SK-N-SH (cell line): ENCODE data around the gene ZNF148. TPM values are rescaled to one million over a fixed set of nuclear protein-coding genes. Genes with fewer than 3 reads are reported as not detected.
"Not testable (repeated sequence)": the region's sequence is repeated elsewhere in the genome, so short reads cannot be mapped to it uniquely, and the experiment has no call there.

Experiments used
- CTCF ChIA-PET: fragments of 300-600, 350-600 bp; formaldehyde crosslinking; extraction: SDS; loops from one replicate; lab custom pipeline; 2021; lab: Yijun Ruan, JAX
- POLR2A ChIA-PET: fragments of 350-600 bp; sonication (Branson Sonifier 250); formaldehyde crosslinking; extraction: SDS; loops from one replicate; lab custom pipeline; 2020; ENCODE audit warnings: antibody characterized with exemption, inconsistent platforms; lab: Yijun Ruan, JAX
- DNase-seq: peaks from one replicate; pipeline ENCODE4 v3.0.0; 2012
- H2AFZ ChIP-seq: fragments of 200-600 bp; sonication (generic); 2 replicates; pipeline ENCODE4 v1.8.1; 2016; ENCODE audit warnings: antibody characterized with exemption, mild to moderate bottlenecking, low read depth
- H3F3A ChIP-seq: fragments of 200-600 bp; sonication (generic); replicated peaks from 2 replicates; pipeline ENCODE3; 2016; ENCODE audit warnings: antibody characterized with exemption, mild to moderate bottlenecking; ENCODE audit not compliant: insufficient read depth
- H3K27ac ChIP-seq, 2 experiments: fragments of 200-500 bp in 1 of 2; fragments of 200-600 bp in 1 of 2; sonication (Bioruptor generic) in 1 of 2; sonication (generic), shearing (Covaris generic) in 1 of 2; 2 replicates each; pipeline versions ENCODE4 v1.5.1 to v1.6.1; 2014 to 2016; ENCODE audit warnings: low read depth in 2 of 2, inconsistent platforms in 1 of 2, low read length in 1 of 2, mild to moderate bottlenecking in 1 of 2, mixed read lengths in 1 of 2
- H3K27me3 ChIP-seq: fragments of 200-600 bp; sonication (generic), shearing (Covaris generic); 2 replicates; pipeline ENCODE4 v1.6.1; 2016; ENCODE audit warnings: mixed run types; ENCODE audit not compliant: insufficient read depth
- H3K36me3 ChIP-seq, 2 experiments: fragments of 200-500 bp in 1 of 2; fragments of 200-600 bp in 1 of 2; sonication (Bioruptor generic) in 1 of 2; sonication (generic) in 1 of 2; replicated peaks in 1 of 2; 2 replicates each; pipeline versions ENCODE3 to v1.5.1; 2014 to 2016; ENCODE audit warnings: low read length in 1 of 2, mild to moderate bottlenecking in 1 of 2; ENCODE audit not compliant: insufficient read depth in 2 of 2, control insufficient read depth in 1 of 2
- H3K4me1 ChIP-seq, 2 experiments: fragments of 200-500 bp in 1 of 2; fragments of 200-600 bp in 1 of 2; sonication (Bioruptor generic) in 1 of 2; sonication (generic), shearing (Covaris generic) in 1 of 2; 2 replicates each; pipeline versions ENCODE4 v1.5.1 to v1.6.1; 2014 to 2016; ENCODE audit warnings: low read depth in 1 of 2, low read length in 1 of 2, mixed run types in 1 of 2; ENCODE audit not compliant: insufficient read depth in 2 of 2, control insufficient read depth in 1 of 2
- H3K4me2 ChIP-seq: fragments of 200-600 bp; sonication (generic), shearing (Covaris generic); 2 replicates; pipeline ENCODE4 v1.6.1; 2017; ENCODE audit warnings: mixed run types
- H3K4me3 ChIP-seq, 2 experiments: fragments of 200-500 bp in 1 of 2; fragments of 200-600 bp in 1 of 2; sonication (Bioruptor generic) in 1 of 2; sonication (generic), shearing (Covaris generic) in 1 of 2; 2 replicates each; pipeline versions ENCODE4 v1.5.1 to v1.8.1; 2014 to 2016; ENCODE audit warnings: low read depth in 2 of 2, inconsistent platforms in 1 of 2, low read length in 1 of 2, mild to moderate bottlenecking in 1 of 2, mixed read lengths in 1 of 2, moderate library complexity in 1 of 2
- H3K79me2 ChIP-seq: fragments of 200-600 bp; sonication (generic); 2 replicates; pipeline ENCODE4 v1.8.1; 2017; ENCODE audit warnings: mild to moderate bottlenecking; ENCODE audit not compliant: insufficient read depth
- H3K9ac ChIP-seq: fragments of 200-600 bp; sonication (generic); 2 replicates; pipeline ENCODE4 v1.6.1; 2017; ENCODE audit warnings: mixed run types
- H3K9me2 ChIP-seq: fragments of 200-600 bp; sonication (generic); 2 replicates; pipeline ENCODE4 v1.6.1; 2017; ENCODE audit warnings: mixed run types
- H3K9me3 ChIP-seq: fragments of 200-600 bp; sonication (generic); 2 replicates; pipeline ENCODE4 v1.6.1; 2017; ENCODE audit warnings: mixed run types, mild to moderate bottlenecking, moderate library complexity
- H4K20me1 ChIP-seq: fragments of 200-600 bp; sonication (generic); 2 replicates; pipeline ENCODE4 v1.6.1; 2017; ENCODE audit warnings: mild to moderate bottlenecking, mixed run types; ENCODE audit not compliant: insufficient read depth
- CTCF ChIP-seq: fragments of 200-600 bp; sonication (generic); IDR thresholded peaks from 2 replicates; pipeline ENCODE4 v1.6.1; 2017; ENCODE audit warnings: antibody characterized with exemption, mild to moderate bottlenecking, moderate library complexity
- ELF1 ChIP-seq: IDR thresholded peaks from 2 replicates; pipeline ENCODE4 v1.4.0; 2012
- GABPA ChIP-seq: IDR thresholded peaks from 2 replicates; pipeline ENCODE4 v1.4.0; 2012; ENCODE audit warnings: low read depth, mild to moderate bottlenecking
- GATA2 ChIP-seq: sonication (generic); formaldehyde crosslinking; IDR thresholded peaks from 2 replicates; pipeline ENCODE4 v1.5.0; 2020; ENCODE audit warnings: mild to moderate bottlenecking, missing genetic modification reagents
- IRF3 ChIP-seq: fragments of 150-350 bp; IDR thresholded peaks from 2 replicates; pipeline ENCODE4 v1.6.1; 2016; ENCODE audit warnings: mild to moderate bottlenecking, low read depth, low read length
- MAX ChIP-seq: IDR thresholded peaks from 2 replicates; pipeline ENCODE4 v1.4.0; 2012; ENCODE audit warnings: low read depth
- MEF2A ChIP-seq: IDR thresholded peaks from 2 replicates; pipeline ENCODE4 v1.4.0; 2012; ENCODE audit warnings: low read depth, borderline replicate concordance
- MXI1 ChIP-seq: IDR thresholded peaks from 2 replicates; pipeline ENCODE4 v1.6.1; 2012; ENCODE audit warnings: mild to moderate bottlenecking, low read depth, low read length, improper control_type of control experiment
- PBX3 ChIP-seq: IDR thresholded peaks from 2 replicates; pipeline ENCODE4; 2012
- POLR2AphosphoS5 ChIP-seq: IDR thresholded peaks from 2 replicates; pipeline ENCODE4 v1.6.1; 2012; ENCODE audit warnings: low read depth, low read length
- RCOR1 ChIP-seq: fragments of 150-350 bp; IDR thresholded peaks from 2 replicates; pipeline ENCODE4 v1.6.1; 2017; ENCODE audit warnings: antibody characterized with exemption, low read length
- REST ChIP-seq: IDR thresholded peaks from 2 replicates; pipeline ENCODE4 v1.6.1; 2012; ENCODE audit warnings: mild to moderate bottlenecking, low read depth, low read length, moderate library complexity
- RXRA ChIP-seq: IDR thresholded peaks from 2 replicates; pipeline ENCODE4 v1.4.0; 2012; ENCODE audit warnings: low read depth, mild to moderate bottlenecking, borderline replicate concordance
- SIN3A ChIP-seq: IDR thresholded peaks from 2 replicates; pipeline ENCODE4 v1.6.1; 2012; ENCODE audit warnings: low read depth, mild to moderate bottlenecking, low read length, moderate library complexity, borderline replicate concordance
- TCF12 ChIP-seq: IDR thresholded peaks from 2 replicates; pipeline ENCODE4 v1.4.0; 2012
- USF1 ChIP-seq: IDR thresholded peaks from 2 replicates; pipeline ENCODE4 v1.4.0; 2012; ENCODE audit warnings: low read depth, borderline replicate concordance
- USF2 ChIP-seq: fragments of 150-350 bp; IDR thresholded peaks from 2 replicates; pipeline ENCODE4 v1.6.1; 2017; ENCODE audit warnings: antibody characterized with exemption, low read length, low read depth, borderline replicate concordance
- YY1 ChIP-seq: IDR thresholded peaks from 2 replicates; pipeline ENCODE4 v1.4.0; 2012; ENCODE audit warnings: low read depth, mild to moderate bottlenecking
- ZBTB33 ChIP-seq: IDR thresholded peaks from 2 replicates; pipeline ENCODE4 v1.4.0; 2012; ENCODE audit warnings: low read depth, borderline replicate concordance
- WGBS: methylation state at CpG from one replicate; pipeline ENCODE4 v1.1.6; 2017; ENCODE audit warnings: low lambda C conversion rate; 5-methylcytosine and 5-hydroxymethylcytosine counted together
- polyA plus RNA-seq, 3 experiments: library from polyadenylated mRNA; depleted of rRNA; stranded (reverse); fragments of >200 nt; gene quantifications; 2 replicates each; pipeline ENCODE4 v1.2.3, GENCODE V29; 2012

The ZNF148 gene
- polyA plus RNA-seq, 1 of the 3 experiments (the other 2 are of a cell fraction), result 5.1 TPM

GRCh38 chr3:125406070-125406469 is 30.9 kb upstream of the ZNF148 start:
- no peak for DNase-seq
- no peak overlapping the region for H2AFZ ChIP-seq
- H3K27ac ChIP-seq, result no peak overlapping the region
- WGBS, result 87% methylated on average over 2 of the region's 2 CpGs
- no peaks in the 10 kb centered on the region for H3K36me3 ChIP-seq
- no peaks in the 10 kb centered on the region for H3K9me3 ChIP-seq
- no peaks in the 10 kb centered on the region for H3K4me1 ChIP-seq
- H3K79me2 ChIP-seq, result no peaks in the 10 kb centered on the region
- no peak overlapping the region for H3K4me2 ChIP-seq
- H3K9me2 ChIP-seq, result no peaks in the 10 kb centered on the region
- ChIA-PET POLR2A (no interaction called here), CTCF (no interaction called here)
- H3F3A ChIP-seq, result no peaks in the 10 kb centered on the region
- no peak for TF ChIP-seq ZBTB33
- no peak for TF ChIP-seq CTCF
- TF ChIP-seq MAX, result no peak
- TF ChIP-seq REST, result no peak
- TF ChIP-seq USF1, result no peak
- no peak for TF ChIP-seq YY1
- TF ChIP-seq RCOR1, result no peak
- TF ChIP-seq USF2, result no peak
- no peak for TF ChIP-seq IRF3
- no peak for TF ChIP-seq MXI1
- no peak for TF ChIP-seq TCF12
- no peak for TF ChIP-seq PBX3
- TF ChIP-seq RXRA, result no peak
- TF ChIP-seq MEF2A, result no peak
- no peak for TF ChIP-seq ELF1
- no peak for TF ChIP-seq SIN3A
- TF ChIP-seq GABPA, result no peak
- TF ChIP-seq GATA2, result no peak
- TF ChIP-seq POLR2AphosphoS5, result no peak
- no peak overlapping the region for H3K9ac ChIP-seq
- H3K4me3 ChIP-seq, result no peak overlapping the region
- no peaks in the 10 kb centered on the region for H3K27me3 ChIP-seq
- no peaks in the 10 kb centered on the region for H4K20me1 ChIP-seq

- H3K36me3 ChIP-seq, CTCF ChIA-PET, POLR2A ChIA-PET: not testable (repeated sequence)
Observed at GRCh38 chr3:125405515-125405914, 30.4 kb upstream of the ZNF148 start.

More at GRCh38 chr3:125405515-125405914, 30.4 kb upstream of the ZNF148 start:
- H3K4me1 ChIP-seq, H3K9ac ChIP-seq, H3K9me2 ChIP-seq, H4K20me1 ChIP-seq, H3K27me3 ChIP-seq, H3K79me2 ChIP-seq, H3K27ac ChIP-seq, H3K9me3 ChIP-seq, H3K4me3 ChIP-seq, DNase-seq, H3K4me2 ChIP-seq, H2AFZ ChIP-seq, H3F3A ChIP-seq: not testable (repeated sequence)
- 83% methylated on average over 4 of the region's 4 CpGs for WGBS
